Right atrium auricular region (tissue), 2 donors: ENCODE data around the gene DLG1. TPM values are rescaled to one million over a fixed set of nuclear protein-coding genes. Genes with fewer than 3 reads are reported as not detected.

ENCODE experiments used
- DNase-seq: peaks from one replicate; pipeline ENCODE4 v3.0.0-alpha.2; 2019; ENCODE audit warnings: low spot score
- H3K27ac ChIP-seq, 2 donors: fragments of 200-600 bp; sonication (generic); 1 replicate in 1 of 2; 2 replicates in 1 of 2; pipeline ENCODE4 v1.5.1; 2016 to 2019
- H3K27me3 ChIP-seq, 2 donors: fragments of 200-600 bp; sonication (generic); one replicate each; pipeline versions ENCODE4 v1.5.1 to v1.6.0; 2017 to 2019
- H3K36me3 ChIP-seq: fragments of 200-600 bp; sonication (generic); one replicate; pipeline ENCODE4 v1.5.1; 2016
- H3K4me1 ChIP-seq, 2 donors: fragments of 200-600 bp; sonication (generic); one replicate each; pipeline versions ENCODE4 v1.5.1 to v1.6.0; 2017 to 2019
- H3K4me3 ChIP-seq, 2 donors: fragments of 200-600 bp; sonication (generic); 1 replicate in 1 of 2; 2 replicates in 1 of 2; pipeline ENCODE4 v1.5.1; 2017 to 2019; ENCODE audit warnings: mild to moderate bottlenecking in 1 of 2, moderate library complexity in 1 of 2
- H3K9me3 ChIP-seq, 2 donors: fragments of 200-600 bp; sonication (generic); one replicate each; pipeline ENCODE4 v1.5.1; 2019
- CTCF ChIP-seq, 2 donors: fragments of 200-600 bp; sonication (generic); IDR thresholded peaks; one replicate each; pipeline ENCODE4 v1.5.1; 2019; ENCODE audit warnings: antibody characterized with exemption in 2 of 2
- total RNA-seq, 2 donors: library from RNA; depleted of rRNA; stranded (reverse); fragments of >200 nt; gene quantifications; one replicate each; pipeline ENCODE4 v1.1.0, GENCODE V29; 2016

Gene DLG1
- total RNA-seq, 2 donors from 2014 or later = 24.4 to 49.9 TPM

- Histone ChIP-seq H3K27ac (no peak overlapping the region), H3K4me1 (peaks cover 0 to 15% of the 10 kb centered on the region in 2 donors), H3K27me3 (no peaks in the 10 kb centered on the region), H3K9me3 (no peaks in the 10 kb centered on the region), H3K36me3 (no peaks in the 10 kb centered on the region), H3K4me3 (no peak overlapping the region)
- no peak for TF ChIP-seq CTCF (IDR thresholded peaks at IDR 0.05)
- DNase-seq = no peak
Observed at GRCh38 chr3:197305854-197306253, 7.4 kb upstream of the DLG1 start.

GRCh38 chr3:197303452-197303851 is 5.0 kb upstream of the DLG1 start:
- Histone ChIP-seq H3K4me1 (peaks cover 0 to 14% of the 10 kb centered on the region in 2 donors), H3K27me3 (no peaks in the 10 kb centered on the region), H3K27ac (no peak overlapping the region), H3K4me3 (no peak overlapping the region), H3K9me3 (no peaks in the 10 kb centered on the region), H3K36me3 (no peaks in the 10 kb centered on the region)
- DNase-seq = no peak
- TF ChIP-seq CTCF (IDR thresholded peaks at IDR 0.05) = no peak

DNA sequence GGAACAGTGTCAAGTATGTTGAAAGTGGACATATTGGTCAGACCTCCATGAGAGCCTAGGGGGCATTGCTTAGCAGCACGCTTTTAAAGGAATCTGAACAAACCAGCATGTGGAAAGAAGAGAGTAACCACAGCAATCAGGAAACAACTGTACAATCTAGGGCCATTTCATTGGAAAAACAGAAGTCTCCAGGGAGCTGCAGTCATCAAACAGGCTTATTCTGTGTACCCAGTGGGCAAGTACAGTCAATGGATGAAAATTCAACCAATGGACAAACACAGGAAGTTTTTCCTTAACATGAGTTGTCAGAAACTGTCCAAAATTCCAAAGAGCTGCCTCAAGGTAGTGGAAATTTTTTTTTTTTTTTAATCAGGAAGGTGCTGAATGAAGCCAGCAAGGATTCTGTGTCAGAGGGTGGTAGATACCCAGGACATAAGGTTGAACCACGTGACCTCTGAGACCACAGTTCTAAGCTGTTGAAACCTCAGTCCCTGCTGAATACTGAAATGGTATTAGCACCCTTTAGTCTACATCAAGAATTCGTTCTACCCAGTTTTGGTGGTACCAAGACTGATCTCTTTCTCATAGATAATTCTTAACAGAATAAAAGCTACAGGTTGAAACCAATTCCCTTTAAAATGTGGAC is 4.4 kb upstream of the DLG1 start:
- H3K9me3 ChIP-seq = no peaks in the 10 kb centered on the region
- no peak for TF ChIP-seq CTCF (IDR thresholded peaks at IDR 0.05)
- no peaks in the 10 kb centered on the region for H3K27me3 ChIP-seq
- H3K27ac ChIP-seq = no peak overlapping the region
- H3K36me3 ChIP-seq = no peaks in the 10 kb centered on the region
- peaks cover 0 to 14% of the 10 kb centered on the region in 2 donors for H3K4me1 ChIP-seq
- no peak for DNase-seq
- H3K4me3 ChIP-seq = no peak overlapping the region

DNA sequence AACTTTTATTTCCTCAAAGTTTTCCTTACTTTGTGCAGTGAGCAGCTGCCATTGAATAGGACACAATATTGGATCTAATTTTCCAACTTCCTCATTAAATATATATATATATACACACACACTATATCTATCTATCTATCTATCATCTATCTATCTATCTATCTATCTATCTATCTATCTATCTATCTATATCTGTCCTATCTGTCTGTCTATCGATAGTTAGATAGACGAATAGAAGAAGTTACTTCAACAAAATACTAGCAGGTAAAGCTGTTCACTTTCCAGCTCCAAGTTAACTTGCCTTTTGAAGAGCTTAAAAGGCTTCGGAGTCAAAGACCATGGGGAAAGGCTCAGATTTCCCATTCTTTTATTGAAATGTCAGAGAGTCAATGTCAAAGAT is 3.6 kb upstream of the DLG1 start:
- H3K27me3 ChIP-seq = no peaks in the 10 kb centered on the region
- H3K36me3 ChIP-seq = no peaks in the 10 kb centered on the region
- TF ChIP-seq CTCF (IDR thresholded peaks at IDR 0.05) = no peak
- DNase-seq = no peak
- no peaks in the 10 kb centered on the region for H3K9me3 ChIP-seq
- H3K4me3 ChIP-seq = no peak overlapping the region
- H3K4me1 ChIP-seq = peaks cover 0 to 14% of the 10 kb centered on the region in 2 donors
- H3K27ac ChIP-seq = no peak overlapping the region

DNA sequence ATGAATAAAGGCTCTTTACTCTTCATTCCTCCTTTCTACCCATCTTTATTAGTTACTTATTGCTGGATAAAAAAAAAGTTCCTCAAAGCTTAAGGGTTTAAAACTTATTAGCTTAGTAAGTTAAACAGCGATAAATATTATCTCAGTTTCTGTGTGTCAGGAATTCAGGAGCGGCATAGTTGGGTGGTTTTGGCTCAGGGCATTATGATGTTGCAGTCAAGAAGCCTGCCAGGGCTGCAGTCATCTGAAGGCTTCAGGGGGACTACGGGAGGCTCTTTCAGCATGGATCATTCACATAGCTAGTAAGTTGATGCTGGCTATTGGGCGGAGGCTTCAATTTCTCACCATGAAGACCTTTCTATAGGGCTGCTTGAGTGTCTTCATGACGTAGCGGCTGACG is 1.9 kb upstream of the DLG1 start:
- TF ChIP-seq CTCF (IDR thresholded peaks at IDR 0.05) = no peak
- no peak overlapping the region for H3K27ac ChIP-seq

More for the DNA sequence above, 1.9 kb upstream of the DLG1 start:
- peaks cover 0 to 17% of the 10 kb centered on the region in 2 donors for H3K4me1 ChIP-seq
- no peaks in the 10 kb centered on the region for H3K9me3 ChIP-seq
- no peak overlapping the region for H3K4me3 ChIP-seq
- no peak for DNase-seq
- no peaks in the 10 kb centered on the region for H3K27me3 ChIP-seq
- no peaks in the 10 kb centered on the region for H3K36me3 ChIP-seq
